Esophagus squamous epithelium (tissue), 4 donors: ENCODE results near the gene CMAS.
"Not testable (repeated sequence)": the region's sequence is repeated elsewhere in the genome, so short reads cannot be mapped to it uniquely, and the experiment has no call there.

Experiments
- POLR2A ChIP-seq, 4 donors: fragments of 450-650 bp; IDR thresholded peaks; one replicate each; pipeline ENCODE4 v1.6.1; 2017; ENCODE audit warnings: antibody characterized with exemption in 4 of 4, mild to moderate bottlenecking in 4 of 4, moderate library complexity in 3 of 4
- TF ChIP-seq, protein P1 (sequence below), 6 experiments: fragments of 450-650 bp in 4 of 6; fragments of 200-600 bp in 2 of 6; sonication (generic) in 2 of 6; IDR thresholded peaks; one replicate each; pipeline ENCODE4 v1.5.1; 2016 to 2019; ENCODE audit warnings: antibody characterized with exemption in 6 of 6, mild to moderate bottlenecking in 4 of 6, moderate library complexity in 4 of 6

GRCh38 chr12:22023489-22023888 is 22.5 kb upstream of the CMAS start:
- TF ChIP-seq, protein P1, sequence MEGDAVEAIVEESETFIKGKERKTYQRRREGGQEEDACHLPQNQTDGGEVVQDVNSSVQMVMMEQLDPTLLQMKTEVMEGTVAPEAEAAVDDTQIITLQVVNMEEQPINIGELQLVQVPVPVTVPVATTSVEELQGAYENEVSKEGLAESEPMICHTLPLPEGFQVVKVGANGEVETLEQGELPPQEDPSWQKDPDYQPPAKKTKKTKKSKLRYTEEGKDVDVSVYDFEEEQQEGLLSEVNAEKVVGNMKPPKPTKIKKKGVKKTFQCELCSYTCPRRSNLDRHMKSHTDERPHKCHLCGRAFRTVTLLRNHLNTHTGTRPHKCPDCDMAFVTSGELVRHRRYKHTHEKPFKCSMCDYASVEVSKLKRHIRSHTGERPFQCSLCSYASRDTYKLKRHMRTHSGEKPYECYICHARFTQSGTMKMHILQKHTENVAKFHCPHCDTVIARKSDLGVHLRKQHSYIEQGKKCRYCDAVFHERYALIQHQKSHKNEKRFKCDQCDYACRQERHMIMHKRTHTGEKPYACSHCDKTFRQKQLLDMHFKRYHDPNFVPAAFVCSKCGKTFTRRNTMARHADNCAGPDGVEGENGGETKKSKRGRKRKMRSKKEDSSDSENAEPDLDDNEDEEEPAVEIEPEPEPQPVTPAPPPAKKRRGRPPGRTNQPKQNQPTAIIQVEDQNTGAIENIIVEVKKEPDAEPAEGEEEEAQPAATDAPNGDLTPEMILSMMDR (IDR thresholded peaks at IDR 0.05), result not testable (repeated sequence)
- TF ChIP-seq POLR2A (IDR thresholded peaks at IDR 0.05), result not testable (repeated sequence)
